HG03060 (cell line): Measurements from ENCODE around the gene FTO.

Experiments used
- ATAC-seq: cut with Tn5 transposase; IDR thresholded peaks from one replicate; pipeline ENCODE4 v1.9.1; 2021; ENCODE audit warnings: low read depth, moderate number of reproducible peaks; ENCODE audit not compliant: unreplicated experiment

FTO gene

GRCh38 chr16:53920988-53921387 lies 217.0 kb downstream of the FTO start:
- ATAC-seq: no peak

- ATAC-seq: no peak
These were observed 218.3 kb downstream of the FTO start for GRCh38 chr16:53922067-53922806.

DNA sequence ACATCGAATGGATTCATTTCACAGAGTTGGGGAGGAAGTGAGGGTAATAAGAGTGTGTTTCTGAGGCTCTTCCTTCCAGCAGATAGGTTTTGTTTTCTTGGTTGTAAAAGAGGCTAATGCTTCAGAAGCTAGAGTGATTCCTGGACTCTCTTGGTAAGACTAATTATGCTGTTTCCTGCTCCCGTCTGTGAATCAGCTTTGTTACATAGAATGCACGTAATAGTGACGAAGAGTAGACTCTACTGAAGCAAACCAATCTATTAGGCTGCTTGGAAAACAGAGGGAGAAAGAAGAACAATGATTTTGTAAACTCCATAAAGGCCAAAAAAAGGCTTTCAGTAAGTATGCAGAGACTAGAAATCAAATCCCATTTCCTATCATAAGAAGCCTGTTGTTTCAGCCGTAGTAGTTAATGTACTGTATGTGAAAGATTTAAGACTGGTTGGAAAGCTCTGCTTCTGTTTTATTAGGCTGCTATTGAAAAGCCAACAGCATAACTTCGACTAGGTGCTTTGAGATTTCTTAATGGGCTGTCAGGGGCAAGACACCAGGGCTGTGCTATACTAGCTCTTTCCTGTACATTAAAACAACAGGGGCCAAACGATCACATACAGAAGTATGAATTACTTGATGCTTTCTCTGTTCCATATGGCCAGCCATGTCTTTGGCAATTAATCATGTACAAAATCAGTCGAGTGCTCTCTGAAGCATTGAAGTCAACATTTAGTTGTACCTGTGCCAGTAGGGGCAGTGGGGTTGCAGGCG lies 219.0 kb downstream of the FTO start:
- no peak for ATAC-seq

GRCh38 chr16:53924331-53925106 lies 220.6 kb downstream of the FTO start:
- ATAC-seq: no peak

DNA sequence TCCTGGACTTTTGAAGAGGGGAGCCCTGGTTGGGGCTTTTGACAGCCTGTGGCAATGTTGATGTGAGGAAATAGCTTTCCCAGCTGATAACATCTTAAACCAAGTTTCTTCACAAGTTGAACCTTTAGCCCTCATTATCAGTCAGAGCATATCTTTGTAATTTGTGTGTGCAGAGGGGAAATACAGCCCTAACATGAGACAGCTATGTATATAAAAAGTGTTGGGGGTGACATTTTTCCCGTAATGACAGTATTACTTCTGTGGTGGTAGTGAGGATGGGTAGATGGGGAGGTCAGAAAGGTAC lies 221.1 kb downstream of the FTO start:
- no peak for ATAC-seq

DNA sequence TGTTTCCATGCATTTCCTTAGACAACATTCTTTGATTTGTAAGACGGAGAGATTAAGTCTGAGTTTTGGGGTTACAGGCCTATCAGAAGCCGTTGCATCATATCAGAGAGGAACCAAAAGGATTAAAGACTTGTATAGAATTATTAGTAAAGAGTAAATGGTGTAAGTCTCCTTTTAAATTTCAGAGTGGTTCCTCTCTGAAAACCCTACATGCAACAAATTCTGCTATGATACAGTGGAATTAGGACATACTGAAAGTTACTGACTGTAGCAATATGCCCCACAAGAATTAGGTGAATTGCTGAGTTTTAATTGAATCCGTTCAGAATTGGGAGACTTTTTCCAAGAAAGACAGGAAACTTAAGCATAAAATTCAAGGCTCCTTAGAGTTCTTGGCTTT lies 221.6 kb downstream of the FTO start:
- no peak for ATAC-seq

DNA sequence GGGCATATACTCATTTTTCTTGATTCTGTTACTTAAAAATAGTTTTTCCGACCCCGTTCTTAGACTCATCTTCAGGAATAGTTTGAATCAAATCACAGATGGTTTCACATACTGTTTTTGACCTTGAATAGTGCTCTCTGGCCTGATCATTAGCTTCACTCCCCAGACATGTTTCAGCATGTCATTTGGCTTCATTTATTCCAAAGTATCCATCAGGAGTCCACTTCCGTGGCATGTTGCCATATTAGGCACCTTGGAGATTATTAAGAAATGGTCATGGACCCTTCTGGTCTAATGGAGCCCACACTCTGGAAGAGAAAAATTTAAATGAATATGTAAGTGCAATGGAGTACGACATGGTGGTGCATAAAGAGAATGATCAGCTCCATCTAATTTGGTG lies 222.3 kb downstream of the FTO start:
- no peak for ATAC-seq

- no peak for ATAC-seq
These were observed 229.0 kb downstream of the FTO start for GRCh38 chr16:53932975-53933374.

GRCh38 chr16:53933407-53933806 lies 229.5 kb downstream of the FTO start:
- no peak for ATAC-seq

- no peak for ATAC-seq
These were observed 232.1 kb downstream of the FTO start for GRCh38 chr16:53936052-53936451.

DNA sequence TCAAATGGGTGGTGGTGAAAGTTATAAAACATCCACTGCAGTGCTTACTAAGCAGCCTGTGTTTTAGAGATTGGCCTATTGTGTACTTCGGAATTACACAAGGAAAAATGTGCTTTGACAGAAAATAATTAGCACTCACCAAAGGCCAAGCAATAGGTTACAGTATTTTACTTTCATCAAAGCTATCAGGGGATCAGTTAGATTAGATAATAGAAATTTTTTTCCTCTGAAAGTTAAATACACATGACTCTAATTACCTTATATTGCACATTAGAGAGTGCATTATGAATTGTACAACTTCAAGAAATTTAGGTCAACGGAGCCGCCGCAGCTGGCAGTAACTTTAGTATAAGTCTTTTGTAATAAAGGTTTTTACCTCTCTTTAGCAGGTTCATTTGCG lies 232.6 kb downstream of the FTO start:
- ATAC-seq: no peak

GRCh38 chr16:53937161-53937880 lies 233.4 kb downstream of the FTO start:
- ATAC-seq: no peak

DNA sequence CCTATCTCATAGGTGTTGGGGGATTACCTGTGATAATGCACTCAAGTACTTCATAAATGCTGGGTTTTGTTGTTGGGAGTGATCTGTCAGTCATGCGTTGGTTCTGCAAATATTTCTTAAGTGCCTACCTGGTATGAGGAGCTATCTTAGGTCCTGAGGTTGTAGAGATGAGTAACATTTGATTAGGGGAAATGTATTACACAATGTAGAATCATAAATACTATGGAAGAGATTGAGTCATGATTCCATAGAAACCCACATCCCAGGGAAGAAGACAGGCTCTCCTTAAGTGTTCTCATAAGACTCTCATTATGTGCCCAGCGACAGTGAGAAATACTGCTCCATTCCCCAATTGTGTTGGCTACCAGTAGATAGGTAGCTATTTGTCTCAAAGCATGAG lies 240.1 kb downstream of the FTO start:
- no peak for ATAC-seq

GRCh38 chr16:53945996-53946395 lies 242.0 kb downstream of the FTO start:
- ATAC-seq: no peak

GRCh38 chr16:53946746-53947386 lies 242.9 kb downstream of the FTO start:
- ATAC-seq: no peak

DNA sequence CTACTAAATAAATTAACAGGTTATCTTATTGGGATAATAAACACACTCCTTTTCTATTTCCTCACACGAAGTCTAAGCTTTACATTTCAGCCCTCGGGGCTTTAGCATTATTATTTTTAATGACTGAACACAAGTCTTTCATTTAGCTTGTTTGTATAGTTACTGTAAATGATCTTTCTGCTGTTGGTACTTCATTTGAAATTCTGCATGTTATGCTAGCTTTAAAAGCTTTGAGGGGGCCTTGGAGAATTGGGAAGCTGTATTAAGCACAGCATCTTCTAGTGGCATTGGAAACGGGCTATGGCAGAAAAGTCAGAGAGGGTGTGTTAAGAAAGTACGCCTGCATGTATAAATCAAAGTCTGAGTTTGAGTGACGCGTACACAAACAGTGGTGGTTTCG lies 243.7 kb downstream of the FTO start:
- no peak for ATAC-seq

GRCh38 chr16:53948326-53948725 lies 244.4 kb downstream of the FTO start:
- no peak for ATAC-seq

DNA sequence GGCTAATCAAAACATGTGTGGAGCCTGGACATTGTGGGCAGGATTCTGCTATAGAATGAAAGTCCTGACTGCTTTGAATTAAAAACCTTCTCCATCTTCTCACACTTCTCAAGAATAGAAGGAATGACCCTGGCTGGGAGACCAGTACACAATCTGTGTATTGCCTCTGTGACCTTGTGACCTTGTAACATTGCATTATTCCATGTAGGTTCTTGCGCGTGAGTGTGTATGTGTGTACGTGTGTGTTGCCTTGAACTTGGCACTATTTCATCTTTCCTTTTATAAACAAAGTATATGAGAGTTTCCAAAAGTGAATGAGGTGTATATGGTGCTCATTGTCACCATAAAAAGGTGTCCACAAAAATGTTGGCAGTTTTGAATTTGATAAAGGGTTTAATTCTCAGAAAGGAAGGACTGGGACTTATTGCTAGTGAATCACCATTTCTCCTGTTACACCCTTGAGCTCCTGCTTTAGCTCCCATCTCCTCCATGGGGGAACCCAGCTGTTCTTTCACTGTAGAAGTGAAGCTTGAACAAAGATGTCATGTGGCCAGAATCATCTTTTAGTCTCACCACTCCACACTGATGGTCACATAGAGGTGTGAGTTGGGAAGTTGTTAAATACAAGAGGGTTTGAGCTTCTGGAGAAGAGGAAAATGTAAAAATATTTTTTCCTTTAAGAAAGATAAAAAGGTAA lies 244.9 kb downstream of the FTO start:
- no peak for ATAC-seq

DNA sequence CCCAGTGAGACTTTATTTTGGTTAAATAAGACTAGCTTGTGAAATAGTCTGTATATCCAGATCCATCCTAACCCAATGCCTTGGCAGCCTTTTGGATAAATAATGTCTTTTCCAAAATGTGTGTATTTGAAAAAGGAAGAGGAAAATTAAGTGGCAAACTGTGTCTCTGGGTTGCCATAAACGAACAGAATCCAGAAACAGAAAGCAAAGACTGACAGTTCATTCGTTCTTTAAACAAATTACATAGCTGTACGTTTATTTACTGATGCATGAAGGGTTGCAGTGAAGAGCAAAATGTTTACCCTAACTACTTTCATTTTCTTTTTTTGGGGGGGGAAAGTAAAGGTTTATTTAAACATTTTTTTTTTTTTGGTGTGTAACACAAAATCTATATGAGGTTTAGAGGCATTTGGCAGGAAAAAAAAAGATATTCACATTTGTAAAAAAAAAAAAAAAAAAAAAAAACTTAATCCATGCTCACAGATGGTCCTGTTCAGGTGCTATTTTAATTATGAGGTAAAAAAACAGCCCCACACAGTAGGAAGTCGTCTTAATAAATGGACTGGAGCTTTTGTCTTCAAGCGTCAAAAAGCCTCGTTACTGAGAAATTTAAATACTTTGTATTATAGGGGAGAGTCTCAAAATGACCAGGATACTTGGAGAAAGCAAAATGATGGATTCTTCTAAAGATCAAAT lies 245.9 kb downstream of the FTO start:
- ATAC-seq: no peak
